Measurements from ENCODE around the gene STING1. TPM values are rescaled to one million over a fixed set of nuclear protein-coding genes. Genes with fewer than 3 reads are reported as not detected.
A peak's percentile ranks its signal among the peaks of the same experiment; 100 is the strongest.
"Not testable (repeated sequence)": the region's sequence is repeated elsewhere in the genome, so short reads cannot be mapped to it uniquely, and the experiment has no call there.

Gene STING1
- total RNA-seq, 1 donor = 353 TPM

- peak in 1 of 3 donors; percentile 20 for DNase-seq (ENCODE audit: low read depth in 2 of 3, low spot score in 2 of 3)
These were observed 38.6 kb downstream of the STING1 start for GRCh38 chr5:139443831-139444453.

DNA sequence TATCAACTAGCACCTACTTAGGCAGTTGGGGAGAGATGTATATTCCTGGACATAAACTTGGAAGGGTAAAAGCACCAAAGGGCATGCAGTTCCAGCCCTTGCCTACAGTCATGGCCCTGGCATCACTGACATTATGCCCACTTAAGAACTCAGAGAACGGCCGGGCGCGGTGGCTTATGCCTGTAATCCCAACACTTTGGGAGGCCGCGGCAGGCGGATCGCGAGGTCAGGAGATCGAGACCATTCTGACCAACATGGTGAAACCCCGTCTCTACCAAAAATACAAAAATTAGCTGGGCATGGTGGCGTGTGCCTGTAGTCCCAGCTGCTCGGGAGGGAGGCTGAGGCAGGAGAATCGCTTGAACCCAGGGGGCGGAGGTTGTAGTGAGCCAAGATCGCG is 42.1 kb downstream of the STING1 start:
- not testable (repeated sequence) for DNase-seq (ENCODE audit: low read depth in 2 of 3, low spot score in 2 of 3)

DNA sequence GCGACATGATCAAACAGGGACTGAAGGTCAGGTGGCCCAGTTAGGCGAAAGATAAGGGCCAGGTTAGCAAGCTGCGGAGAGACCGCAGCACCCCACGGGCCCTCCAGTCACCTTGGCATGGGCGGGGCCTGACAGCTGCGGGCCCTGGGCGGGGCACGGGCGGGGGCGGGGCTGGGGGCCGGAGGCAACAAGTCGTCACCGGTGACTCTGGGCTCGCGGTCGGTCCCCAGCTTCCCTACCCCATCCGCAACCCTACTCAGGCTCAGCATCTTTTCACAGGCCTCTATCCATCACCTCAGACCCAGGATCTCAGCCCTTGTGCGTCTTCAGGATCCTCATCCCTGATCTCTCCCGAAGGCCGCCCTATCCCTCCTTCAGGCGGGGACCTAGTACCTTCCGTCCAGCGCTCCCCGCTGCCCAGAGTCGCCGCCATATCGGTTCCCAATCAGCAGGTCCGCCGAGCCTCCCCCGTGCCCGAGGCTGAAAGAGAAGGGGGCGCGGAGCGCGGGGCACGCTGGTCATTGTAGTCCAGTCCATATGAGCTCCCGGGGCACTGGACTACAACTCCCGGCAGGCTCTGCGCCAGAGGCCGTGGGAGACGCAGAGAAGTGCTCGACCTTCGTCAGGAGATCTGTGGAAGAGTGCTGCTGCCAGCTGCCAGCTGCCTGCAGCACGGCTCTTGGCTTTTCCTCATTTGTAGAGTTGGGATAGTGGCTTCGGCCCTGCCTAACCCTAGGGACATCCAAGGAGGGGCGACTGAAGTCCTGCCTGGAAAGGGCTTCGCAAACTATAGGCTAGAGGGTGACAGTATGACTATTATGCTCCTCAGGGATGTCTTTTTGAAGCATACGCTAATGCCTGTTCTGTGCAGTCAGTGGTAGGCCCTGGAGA is 43.3 kb downstream of the STING1 start, which contains the start of gene DNAJC18:
TSS of gene DNAJC18 (minus strand) at position 513 of the 891 bp plus-strand sequence. CDS start at position 433, 80 bp downstream.
- DNase-seq (ENCODE audit: low read depth in 2 of 3, low spot score in 2 of 3) = peak; percentile 65 to 91 (median 88)

DNA sequence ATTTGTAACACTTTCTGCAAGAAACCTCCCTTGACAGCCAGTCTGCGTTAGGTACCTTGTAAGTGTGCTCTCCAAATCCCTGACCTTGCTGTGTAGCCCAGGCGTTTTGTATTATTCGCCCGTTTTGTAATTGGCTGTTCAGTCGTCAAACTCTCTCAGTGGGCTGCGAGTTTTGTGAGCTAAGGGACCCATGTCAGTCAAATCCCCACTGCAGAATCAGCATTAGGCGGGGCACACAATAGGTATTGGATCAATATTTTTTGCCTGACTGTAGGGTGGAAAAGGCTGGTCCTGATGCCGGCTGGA is 43.9 kb downstream of the STING1 start:
- no peak for DNase-seq (ENCODE audit: low read depth in 2 of 3, low spot score in 2 of 3)

- DNase-seq (ENCODE audit: low read depth in 2 of 3, low spot score in 2 of 3) = no peak
These were observed 46.9 kb downstream of the STING1 start for GRCh38 chr5:139435676-139436075.

DNA sequence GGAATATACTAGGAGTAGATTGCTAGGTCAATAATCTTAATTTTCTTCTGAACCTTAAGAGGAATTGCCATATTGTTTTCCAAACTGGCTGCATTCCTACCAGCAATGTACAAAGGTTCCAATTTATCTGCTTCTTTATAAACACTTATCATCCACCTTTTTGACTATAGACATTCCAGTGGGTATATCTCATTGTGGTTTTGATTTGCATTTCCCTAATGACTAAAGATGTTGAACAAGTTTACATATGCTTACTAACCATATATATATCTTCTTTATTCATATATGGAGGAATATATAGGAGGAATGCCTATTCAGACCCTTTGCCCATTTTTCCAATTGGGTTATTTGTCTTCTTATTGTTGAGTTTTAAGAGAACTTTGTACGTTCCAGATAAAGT is 50.9 kb downstream of the STING1 start:
- DNase-seq (ENCODE audit: low read depth in 2 of 3, low spot score in 2 of 3) = no peak

DNA sequence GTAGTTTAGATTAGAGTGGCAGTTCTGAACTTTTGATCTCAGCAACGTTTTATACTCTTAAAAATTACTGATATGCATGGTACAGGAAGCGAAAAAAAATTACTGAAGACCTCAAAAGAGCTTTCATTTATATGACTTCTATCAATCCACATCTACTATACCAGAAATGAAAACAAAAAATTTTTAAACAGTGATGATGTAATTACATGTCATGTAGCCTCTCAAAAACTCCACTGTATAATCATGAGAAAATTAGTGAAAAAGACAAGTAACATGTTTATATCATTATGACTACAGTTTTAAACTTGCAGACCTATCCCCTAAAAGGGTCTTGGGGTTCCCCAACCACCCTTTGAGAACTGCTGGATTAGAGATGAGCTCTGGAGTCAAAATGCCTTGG is 52.5 kb downstream of the STING1 start:
- no peak for DNase-seq (ENCODE audit: low read depth in 2 of 3, low spot score in 2 of 3)

DNA sequence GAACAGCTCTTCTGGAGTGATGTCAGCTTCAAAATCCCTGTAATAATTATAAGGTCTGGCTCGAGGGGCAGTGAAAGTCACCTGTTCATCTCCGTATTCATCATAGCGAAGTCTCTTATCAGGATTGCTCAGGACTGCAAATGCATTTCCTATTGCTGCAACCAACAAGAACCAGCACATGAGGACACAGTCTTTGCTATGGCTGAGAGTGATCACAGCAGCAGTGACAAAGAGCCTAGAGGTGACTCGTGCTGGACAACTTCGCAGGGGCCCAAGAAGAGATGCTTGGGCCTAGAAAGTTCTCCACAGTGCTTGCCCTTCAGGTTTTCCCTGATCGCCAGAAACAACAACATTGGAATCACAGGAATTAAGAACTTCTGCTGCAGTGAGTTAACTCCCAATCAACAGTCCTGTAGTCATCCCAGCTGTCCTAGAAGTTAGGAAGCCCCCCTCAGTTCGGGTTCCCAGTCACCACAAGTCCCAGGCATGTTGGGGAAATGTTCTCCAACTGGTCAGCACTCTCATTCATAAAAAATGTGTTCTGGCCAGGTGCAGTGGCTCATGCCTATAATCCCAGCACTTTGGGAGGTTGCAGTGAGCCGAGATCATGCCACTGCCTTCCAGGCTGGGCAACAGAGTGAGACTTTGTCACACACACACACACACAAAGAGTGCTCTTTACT is 56.2 kb downstream of the STING1 start:
- DNase-seq (ENCODE audit: low read depth in 2 of 3, low spot score in 2 of 3) = peak in 1 of 3 donors; percentile 41

Small RNA genes lying within 50 kb of the gene (small RNA-seq; reads per million reads assigned to genes)
- gene RNU5B-4P = not detected

Other genes with a start within 250 kb of the STING1 start
- gene MATR3, start 189.0 kb downstream of the STING1 start, total RNA-seq = 163 TPM
- 70.6 TPM for gene PAIP2, start 140.9 kb downstream of the STING1 start, total RNA-seq
- 7.0 TPM for gene SLC23A1, start 99.5 kb downstream of the STING1 start, total RNA-seq
- gene MZB1, start 92.8 kb downstream of the STING1 start, total RNA-seq = 90.8 TPM
- gene PROB1, start 87.7 kb downstream of the STING1 start, total RNA-seq = 2.4 TPM
- gene SPATA24, start 78.7 kb downstream of the STING1 start, total RNA-seq = 2.2 TPM
- 4.6 TPM for gene DNAJC18, start 43.2 kb downstream of the STING1 start, total RNA-seq
- gene ECSCR, start 20.0 kb downstream of the STING1 start, total RNA-seq = not detected
- gene SMIM33, start 11.8 kb downstream of the STING1 start, total RNA-seq = under 0.01 TPM
- 36.6 TPM for gene UBE2D2, start 78.6 kb upstream of the STING1 start, total RNA-seq
- 317 TPM for gene CXXC5, start 165.6 kb upstream of the STING1 start, total RNA-seq

Data from hematopoietic multipotent progenitor cell (in vitro differentiated cells).